Activated naive CD4-positive, alpha-beta T cell (primary cell): ENCODE results near the gene SLC12A7.

Experiments
- DNase-seq, 4 experiments: peaks; one replicate each; lab custom pipeline; 2025; lab: John Stamatoyannopoulos, UW

The SLC12A7 gene

DNA sequence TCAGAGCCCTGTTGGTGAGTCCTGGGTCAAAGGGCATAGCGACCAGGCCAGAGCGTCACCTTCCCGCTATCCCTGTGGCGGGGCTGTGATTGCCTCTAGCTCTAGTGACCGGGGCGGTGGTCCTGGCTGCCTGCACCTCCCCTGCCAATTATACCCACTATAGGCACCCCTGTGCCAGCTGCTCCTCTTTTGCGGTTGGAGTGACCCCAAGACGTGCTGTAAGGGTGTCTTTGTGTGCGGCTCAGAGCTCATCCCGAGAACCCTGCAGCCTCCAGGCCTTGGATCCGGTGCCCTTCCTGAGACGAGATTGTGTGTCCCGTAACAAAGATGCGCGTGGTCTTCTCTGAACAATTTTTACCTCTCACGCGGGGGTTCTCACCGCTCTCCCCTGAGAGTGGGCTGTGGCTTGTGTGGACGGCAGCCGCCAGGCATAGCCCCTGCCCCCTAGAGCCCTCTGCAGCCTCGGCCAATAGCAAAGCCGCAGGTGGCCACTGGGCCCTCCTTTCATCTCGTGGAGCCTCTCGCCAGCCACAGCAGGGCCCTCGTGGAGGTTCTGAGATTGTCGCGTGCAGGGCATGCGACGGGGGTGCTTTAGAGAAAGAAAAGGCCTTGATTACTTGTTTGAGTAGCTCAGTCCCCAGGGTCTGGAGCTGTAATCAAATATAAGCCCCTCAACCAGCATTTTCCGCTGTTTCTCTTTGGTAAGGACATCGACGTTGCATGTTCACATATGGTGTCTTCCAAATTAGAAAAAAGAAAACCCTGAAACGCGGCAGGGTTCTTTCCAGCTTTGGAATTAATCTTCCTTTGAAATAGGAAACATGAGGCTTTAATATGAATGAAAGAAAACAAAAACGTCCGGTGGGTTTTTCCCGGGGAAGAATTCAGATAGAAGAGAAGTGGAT lies 92.6 kb downstream of the SLC12A7 start:
- no peak for DNase-seq

DNA sequence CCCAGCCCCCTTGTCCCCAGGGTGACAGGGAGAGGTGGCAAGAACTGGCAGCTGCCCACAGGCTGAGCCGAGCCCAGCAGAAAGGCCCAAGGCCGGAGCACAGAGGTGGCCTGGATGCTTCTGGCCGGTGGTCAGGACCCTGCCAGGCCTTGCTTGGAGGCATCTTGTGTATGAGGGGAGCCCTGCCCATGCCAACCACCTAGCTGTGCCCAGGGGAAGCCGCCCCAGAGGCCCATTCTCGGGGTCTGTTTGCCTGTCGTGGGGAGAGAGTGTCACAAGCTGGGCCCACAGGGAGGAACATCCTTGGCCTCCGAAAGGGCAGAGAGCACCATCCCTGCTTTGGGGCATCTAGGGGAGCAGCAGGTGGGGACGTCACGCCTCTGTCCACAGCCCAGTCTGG lies 93.3 kb downstream of the SLC12A7 start:
- no peak for DNase-seq

DNA sequence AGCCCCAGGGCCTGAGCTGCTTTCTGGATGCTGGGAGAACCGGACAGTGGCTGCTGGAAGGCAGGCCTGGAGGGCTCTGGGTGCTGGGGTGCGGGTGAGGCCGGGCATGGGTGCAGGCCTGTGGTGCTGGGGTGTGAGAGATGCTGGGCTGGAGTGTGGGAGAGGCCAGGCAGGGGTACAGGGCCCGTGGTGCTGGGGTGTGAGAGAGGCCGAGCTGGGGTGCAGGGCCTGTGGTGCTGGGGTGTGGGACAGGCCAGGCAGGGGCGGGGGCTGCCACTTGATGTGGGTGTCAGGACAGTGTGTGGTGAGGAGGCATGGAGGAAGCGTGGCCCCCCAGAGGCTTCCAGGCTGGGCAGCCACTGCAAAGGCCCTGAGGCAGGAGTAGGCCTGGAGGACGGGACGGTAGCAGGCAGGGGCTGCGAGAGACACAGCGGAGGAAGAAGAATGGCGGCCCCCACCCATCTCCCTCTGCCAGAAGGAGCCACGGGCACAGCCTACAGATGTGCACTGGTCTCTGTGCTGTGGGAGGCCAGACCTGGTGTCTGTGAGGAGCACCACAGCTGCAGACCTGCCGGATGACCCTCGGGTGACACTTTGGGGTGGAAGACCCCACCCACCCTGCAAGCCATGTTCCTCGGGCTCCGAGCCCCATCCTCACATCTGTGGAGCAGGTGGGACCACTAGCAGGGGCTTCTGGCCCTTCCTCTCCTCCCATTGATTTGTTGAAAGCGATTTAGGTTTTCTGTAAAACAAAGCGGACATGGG lies 94.0 kb downstream of the SLC12A7 start:
- DNase-seq: no peak

DNA sequence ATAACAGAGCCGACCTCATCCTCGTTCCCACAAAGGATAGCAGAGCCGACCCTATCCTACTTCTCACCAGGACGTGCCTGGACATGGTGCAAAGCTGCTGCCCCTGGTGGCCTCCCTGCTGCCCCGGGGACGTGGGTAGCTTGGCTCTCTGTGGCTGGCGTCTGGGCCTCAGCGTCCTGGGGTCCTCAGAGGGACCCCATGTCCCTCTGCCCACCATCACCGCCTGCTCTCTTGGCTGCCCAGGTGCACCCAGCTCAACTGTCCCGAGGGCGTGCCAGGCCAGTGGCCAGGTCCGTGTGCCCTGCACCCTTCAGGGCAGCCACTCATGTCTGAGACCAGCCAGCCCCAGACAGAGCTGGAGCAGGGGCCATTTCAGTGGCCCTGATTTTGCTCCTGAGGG lies 94.8 kb downstream of the SLC12A7 start:
- DNase-seq: no peak

DNA sequence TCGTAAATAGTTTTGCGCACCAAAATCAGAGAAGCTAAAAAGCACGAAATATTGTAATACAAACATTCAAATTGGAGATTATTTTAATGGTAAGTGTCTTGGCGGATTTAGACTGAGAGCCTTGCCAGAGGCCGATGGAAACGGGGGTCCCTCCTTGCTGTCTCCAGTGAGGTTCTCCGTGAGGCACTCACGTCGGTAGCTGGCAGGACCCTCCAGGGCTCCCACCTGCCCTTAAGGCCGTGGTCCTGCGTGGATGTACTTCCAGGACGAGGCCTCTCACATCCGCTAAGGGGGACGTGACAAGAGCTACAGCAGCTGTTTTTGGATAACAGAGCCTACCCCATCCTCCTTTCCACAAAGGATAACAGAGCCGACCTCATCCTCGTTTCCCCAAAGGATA lies 95.4 kb downstream of the SLC12A7 start:
- no peak for DNase-seq

DNA sequence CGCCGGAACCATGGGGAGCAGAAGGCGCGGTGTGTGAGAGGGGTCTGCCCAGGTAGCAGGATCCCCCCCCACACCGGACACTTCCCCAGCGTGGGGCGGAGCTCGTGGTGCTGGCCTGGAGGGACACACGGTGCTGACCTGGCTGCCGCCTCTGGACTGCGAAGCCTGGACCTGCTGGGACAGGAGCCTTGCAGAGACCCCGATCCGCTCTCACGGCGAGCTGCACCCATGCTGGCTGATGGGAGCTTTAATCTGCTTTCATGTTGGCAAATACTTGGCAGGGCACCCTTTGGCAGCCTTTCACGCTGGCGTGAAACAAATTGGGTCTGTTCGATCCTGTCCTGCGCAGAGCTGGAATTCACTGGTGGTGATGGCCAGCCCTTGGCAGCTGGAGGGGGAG lies 95.8 kb downstream of the SLC12A7 start:
- no peak for DNase-seq

DNA sequence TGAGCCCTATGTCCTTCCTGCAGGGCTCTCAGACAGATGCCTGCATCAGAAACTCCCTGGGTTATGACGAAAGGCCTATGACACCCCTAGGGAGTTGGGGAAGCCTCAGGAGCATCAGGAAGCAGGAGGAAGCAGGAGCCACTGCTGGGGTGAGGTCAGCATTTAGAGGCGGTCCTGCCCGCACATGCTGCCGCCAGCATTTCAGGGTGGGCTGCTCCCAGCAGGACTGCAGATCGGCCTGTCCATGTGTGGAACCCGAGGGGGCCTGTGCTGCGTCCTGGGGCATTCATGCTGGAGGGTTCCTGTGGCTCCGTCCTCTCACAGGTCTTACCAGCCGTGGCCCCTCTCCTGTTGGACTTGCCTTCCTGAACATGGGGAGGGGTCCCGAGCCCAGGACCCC lies 96.4 kb downstream of the SLC12A7 start:
- no peak for DNase-seq

DNA sequence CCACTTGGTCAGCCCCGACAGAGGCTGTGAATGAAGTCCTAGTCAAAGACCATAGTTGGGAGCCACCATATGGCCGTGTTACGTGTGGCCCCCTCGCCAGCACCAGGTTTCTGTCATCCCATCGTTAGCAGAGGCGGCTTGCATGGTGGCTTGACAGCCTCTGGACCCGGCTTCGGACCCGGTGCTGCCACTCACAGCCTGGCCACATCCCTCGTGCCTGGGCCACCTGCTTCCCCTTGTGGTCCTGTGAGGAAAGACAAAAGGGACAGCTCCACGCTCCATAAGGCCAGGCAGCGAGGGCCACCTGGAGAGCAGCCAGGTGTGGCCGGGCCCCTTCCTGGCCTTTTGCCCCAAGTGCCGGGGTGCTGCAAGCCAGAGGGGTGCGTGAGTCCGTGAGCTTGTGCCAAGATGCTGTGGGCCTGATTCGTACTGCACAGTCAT lies 97.1 kb downstream of the SLC12A7 start:
- DNase-seq: no peak

DNA sequence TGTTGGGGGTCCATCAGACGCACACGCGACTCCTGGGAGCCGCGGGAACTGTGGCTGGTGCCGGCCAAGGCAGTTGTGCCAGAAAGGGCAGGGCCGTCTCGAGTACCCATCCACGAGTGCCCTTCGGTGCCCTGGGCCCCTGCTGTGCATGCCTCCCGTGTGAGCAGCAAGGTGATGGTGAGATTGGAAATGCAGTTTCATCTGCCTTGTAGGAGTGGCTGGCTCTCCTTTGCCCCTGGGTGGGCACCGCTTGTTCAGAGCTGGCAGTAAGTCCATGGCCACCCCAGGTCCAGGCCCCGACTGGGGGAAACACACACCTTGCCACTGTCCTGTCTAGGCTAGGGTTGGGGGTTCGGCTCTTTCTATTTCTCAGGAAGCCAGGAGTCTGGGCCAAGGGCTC lies 97.5 kb downstream of the SLC12A7 start:
- DNase-seq: no peak

DNA sequence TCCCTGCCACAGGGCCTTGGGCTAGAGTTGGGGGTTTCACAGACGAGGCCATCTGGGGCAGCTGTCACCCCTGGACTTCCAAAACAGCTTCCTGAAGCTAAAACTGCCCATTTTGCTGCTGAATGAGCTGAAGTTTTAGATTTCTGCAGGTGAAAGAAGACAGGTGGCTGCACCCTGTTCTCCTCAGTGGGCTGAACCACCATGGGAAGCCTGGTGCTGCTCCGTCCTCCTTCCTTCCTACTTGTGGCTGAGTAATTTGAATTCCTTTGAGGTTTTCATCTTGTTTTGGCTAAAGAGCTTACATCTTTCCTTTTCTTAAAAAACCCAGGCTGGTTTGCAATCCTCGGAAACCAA lies 97.9 kb downstream of the SLC12A7 start:
- no peak for DNase-seq

DNA sequence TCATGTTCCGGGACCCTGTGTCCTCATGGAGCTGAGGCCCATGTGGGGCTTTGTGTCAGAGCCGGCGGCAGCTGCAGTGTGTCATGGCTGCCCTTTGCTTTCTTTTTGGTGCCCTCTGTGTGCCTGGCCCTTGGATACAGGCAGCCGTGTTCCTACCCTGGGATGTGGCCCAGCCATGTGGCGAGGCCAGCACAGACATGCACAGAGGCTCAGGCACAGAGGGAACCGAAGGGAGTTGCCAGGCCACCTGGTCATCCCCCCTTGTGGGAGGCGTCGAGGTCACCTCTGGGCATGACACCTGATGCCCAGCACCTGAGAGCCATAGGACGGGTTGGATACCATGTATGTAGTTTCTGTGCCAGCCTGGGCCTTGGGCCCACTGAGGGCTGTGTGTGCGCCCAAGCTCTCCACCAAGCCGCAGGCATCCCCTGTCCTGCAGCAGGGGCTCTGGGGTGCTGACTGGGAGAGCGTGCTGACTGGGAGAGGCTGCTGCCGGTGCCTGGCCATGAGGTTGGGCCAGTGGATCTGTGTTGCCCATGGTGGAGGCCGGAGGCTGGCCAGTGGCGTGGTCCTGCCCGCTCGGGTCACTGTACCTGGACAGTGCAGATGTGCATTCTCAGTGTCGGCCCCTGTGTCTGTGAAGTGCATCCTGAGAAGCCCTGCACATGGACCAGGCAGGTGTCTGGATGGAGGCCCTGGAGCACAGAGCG lies 98.5 kb downstream of the SLC12A7 start:
- DNase-seq: no peak

DNA sequence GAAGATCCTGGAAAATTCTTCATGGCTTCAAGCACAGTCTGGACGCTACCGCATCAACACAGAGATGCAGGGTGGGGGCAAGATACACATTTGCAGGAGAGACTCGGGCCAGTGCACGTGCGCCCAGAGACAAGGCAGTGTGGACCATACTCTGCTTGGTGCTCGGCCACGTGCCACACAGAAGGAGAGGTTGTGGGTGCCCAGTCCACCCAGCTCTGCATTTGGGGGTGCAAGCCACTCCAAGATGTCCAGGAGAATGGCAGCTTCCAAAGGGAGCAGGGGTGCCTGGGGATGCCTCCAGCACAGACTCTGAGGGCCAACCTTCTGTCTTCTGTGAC lies 99.0 kb downstream of the SLC12A7 start:
- no peak for DNase-seq

DNA sequence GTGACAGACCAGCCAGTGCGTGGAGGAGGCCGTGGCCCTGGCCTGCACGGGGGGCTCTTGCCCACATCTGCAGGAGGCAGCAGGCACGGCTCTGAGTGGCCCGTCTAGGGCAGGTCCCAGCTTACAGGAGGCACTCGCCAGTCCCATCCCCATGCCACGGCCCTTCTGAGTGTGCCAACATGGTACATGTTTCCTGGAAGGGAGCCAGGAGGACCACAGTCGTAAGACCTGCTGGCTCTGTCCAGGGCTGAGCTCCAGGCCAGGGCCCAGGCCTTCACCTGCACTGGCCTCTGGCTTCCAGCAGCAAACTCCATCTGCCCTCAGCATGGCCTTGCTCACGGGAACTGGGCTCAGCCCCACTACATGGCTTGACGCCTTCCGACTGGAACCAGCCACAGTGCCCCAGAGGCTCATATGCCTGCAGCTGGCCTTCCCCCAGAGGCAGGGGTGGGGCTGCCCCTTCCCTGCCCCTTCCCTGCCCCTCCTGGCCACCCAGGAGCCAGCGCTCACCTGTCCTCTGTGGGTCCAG lies 99.5 kb downstream of the SLC12A7 start:
- no peak for DNase-seq

DNA sequence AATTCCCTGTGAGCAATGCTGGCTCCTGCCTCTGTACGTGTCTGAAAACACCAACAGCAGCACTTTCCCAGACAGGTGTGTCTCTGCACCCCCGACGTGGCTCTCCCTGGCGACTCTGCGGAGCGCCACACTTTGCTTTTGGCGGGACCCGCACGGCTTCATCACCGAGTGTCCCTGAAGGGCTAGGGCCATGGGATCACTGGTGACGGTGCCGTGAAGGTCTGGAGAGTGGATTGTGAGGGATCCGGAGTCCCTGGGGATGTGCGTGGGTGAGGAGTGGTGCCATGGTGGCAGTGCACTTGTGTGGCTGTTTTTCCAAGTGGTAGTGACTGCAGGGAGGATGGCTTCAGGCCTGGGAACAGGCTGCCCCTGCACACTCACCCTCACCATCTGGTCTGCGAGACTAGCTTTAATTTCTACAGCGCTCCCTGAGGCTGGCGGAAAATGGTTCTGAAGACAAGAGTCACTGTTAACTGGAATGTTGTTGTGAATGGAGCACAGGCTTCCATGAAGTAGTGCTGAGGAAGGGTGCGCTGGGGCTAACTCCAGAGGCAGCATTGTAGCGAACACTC lies 100.0 kb downstream of the SLC12A7 start:
- DNase-seq: no peak

DNA sequence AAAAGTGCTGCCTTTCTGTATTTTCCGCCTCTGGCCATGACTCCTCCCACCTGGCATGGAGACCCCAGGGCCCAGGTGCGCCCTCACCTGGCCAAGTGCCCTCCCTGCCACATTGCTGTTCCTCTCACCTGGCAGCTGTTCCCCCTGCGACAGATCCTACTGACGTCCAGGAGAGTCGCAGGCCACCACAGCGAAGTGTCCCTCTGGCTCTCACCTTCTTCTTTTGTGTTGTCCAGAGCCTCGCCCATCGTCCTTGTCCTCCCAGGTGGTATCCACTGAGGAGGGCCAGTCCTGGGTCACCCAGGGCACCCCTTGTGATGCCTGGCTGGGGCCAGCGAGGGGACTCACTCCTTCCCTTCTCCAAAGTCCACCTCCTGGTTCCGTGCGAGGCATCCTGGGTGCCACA lies 100.6 kb downstream of the SLC12A7 start:
- DNase-seq: peak in 2 of 4 experiments; percentile 13 to 40

DNA sequence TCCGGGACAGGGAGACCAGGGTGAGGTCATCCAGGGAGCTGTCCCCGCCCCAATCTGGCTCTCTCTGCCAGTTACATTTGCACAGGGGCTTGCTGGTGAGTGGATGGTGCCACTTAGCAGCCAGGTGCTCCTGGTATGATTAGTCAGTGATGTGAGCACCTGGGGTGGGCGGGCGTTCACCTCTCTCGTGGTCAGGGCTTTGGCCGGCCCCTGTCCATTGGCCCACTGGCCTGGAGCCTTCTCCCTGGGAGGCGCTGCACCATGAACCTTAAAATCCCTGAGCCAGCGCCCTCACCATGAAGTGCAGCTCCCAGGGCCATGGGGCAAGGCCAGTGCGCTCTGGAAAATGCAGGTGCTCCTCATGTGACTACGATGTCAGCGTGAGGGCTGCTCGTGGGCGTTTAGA lies 101.2 kb downstream of the SLC12A7 start:
- no peak for DNase-seq

DNA sequence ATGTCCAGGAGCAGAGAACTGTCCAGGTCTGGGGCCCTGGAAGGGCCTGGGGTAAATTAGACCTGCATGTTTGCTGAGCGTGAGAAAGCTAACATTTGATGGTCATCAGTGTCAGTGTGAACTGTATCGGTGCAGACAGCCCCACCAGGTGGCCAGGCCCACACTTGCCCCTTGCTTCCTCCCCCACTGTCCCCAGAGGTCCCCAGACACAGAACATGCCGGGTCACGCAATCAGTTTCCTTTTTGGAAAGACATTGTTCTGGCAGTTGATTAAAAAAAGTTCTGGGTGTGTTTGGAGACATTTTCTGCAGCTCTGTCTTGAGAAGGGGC lies 101.7 kb downstream of the SLC12A7 start:
- DNase-seq: no peak

DNA sequence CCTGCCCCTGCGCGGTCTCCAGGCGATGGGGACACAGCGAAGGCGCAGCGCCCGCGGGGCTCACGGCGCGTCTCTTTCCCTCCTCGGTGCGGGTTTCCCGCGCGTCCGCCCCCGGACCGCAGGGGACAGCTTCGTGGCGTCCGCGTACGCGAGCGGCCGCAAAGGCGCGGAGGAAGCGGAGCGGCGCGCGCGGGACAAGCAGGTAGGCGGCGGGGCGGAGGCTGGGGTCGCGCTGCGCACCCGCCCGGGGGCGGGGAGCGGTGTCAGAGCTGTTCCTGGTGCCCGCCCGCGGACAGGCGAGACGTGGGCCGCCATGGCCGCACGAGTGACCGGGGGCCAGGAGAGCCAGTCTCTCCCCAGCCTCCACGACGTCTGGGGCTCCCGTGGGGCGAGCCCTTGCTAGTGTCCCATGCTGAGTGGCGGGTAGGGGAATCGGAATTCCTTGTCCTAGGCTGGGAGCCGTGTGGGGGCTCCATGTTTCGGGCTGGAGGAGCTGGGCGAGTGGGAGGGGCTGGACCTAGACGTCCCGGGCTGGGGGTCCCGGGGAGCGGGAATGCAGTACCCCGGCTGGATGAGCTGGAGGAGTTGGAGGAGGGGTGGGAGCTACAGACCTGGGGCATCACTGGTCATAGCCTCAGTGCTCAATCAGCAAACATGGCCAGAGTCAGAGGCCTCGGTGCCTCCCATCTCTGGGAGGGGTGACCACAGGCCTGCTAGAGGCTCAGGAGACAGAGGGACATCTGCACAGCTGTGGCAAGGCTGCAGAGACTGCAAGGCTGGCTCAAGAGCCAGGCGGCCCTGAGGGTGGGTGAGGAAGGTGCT lies 102.3 kb downstream of the SLC12A7 start:
- DNase-seq: no peak

DNA sequence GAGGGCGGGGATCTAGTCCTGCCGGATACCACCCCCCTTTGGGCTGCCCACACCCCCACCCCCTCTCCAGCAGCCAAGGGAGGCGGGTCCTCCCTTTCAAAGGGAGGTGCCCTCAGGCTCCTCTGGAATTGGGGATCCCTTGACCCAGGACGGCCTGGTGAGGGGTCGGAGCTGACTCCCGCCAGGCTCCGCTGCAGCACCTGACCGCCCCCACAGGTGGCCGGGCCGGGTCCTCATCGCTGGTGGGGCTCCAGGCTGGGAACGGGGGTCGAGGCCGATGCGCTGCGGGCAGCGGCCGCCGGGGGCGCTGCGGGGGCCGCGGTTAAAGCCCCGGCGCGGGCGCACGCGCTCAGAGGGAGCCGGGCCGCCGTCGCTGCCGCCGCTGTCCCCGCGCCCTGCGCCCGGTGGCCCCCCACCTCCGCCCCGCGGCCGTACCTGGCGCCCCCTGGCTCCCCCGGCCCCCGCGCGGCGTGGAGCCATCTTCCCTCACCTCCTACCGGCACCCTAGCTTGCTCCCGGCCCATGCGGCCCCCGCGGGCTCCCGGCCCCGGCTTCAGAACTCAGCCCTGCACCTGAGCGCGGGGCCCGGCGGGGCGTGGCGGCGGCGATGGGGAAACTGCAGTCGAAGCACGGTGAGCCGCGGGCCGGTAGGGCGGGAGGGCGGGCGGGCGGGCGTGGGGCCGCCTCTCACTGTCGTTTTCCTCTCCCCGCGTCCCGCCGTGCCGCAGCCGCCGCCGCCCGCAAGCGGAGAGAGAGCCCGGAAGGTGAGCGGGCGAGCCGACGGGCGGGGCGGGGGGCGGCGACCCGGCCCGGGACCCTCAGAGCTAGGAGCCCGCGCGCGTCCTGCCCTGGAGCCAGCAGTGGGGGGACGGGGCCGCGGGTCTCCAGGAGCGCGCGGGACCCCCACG lies 103.2 kb downstream of the SLC12A7 start, which contains the start of gene NKD2:
TSS of gene NKD2 (plus strand) at position 352 of the 908 bp plus-strand sequence. CDS start at position 608, 256 bp downstream.
- peak in 1 of 4 experiments; percentile 40 for DNase-seq
